ENCODE measurements around the gene CD3G.

CD3G gene

DNA sequence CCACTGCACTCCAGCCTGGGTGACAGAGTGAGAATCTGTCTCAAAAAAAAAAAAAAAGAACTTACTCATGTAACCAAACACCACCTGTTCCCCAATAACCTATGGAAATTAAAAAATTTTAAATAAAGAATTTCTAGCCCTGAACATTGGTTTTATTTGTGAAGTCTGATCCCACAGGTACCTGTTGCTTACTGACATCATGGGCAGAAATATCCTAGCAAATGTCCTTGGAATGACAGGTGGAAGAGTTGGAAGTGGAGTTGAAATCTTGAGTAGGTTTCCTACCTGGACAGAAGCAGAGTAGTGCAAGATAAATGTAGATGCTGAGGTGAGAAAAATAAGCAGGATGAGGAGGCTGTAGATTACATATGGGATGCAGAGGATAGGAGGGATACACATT is 18.9 kb upstream of the CD3G start:
- DNase-seq (ENCODE audit: low spot score) = no peak

DNA sequence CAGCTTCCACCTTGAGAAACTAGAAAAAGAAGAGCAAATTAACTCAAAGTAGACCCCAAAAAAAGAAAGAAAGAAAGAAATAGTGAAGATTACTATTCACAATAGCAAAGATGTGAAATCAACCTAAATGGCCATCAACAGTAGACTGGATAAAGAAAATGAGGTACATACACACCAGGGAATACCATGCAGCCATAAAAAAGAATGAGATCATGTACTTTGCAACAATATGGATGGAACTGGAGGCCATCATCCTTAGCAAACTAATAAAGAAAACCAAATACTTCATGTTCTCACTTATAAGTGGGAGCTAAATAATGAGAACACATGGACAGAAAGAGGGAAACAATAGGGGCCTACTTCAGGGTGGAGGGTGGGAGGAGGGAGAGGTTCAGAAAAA is 15.4 kb upstream of the CD3G start:
- DNase-seq (ENCODE audit: low spot score) = no peak

DNA sequence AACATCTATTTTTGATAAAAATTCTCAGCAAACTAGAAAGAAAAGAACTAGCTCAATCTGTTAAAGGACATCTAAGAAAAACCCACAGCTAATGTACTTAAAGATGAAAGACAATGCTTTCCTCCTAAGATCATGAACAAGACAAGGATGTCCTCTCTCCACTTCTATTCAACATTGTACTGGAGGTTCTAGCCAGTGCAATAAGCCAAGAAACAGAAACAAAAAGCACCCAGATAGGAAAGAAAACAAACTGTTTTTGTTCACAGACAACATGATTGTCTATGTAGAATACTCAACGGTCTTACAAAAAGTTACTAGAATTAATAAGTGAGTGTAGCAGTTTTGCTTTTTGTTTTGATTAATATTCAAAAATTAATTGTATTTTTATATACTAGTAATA is 9.4 kb upstream of the CD3G start:
- DNase-seq (ENCODE audit: low spot score) = no peak

GRCh38 chr11:118338637-118339061 is 5.5 kb upstream of the CD3G start:
- no peak for DNase-seq (ENCODE audit: low spot score)

DNA sequence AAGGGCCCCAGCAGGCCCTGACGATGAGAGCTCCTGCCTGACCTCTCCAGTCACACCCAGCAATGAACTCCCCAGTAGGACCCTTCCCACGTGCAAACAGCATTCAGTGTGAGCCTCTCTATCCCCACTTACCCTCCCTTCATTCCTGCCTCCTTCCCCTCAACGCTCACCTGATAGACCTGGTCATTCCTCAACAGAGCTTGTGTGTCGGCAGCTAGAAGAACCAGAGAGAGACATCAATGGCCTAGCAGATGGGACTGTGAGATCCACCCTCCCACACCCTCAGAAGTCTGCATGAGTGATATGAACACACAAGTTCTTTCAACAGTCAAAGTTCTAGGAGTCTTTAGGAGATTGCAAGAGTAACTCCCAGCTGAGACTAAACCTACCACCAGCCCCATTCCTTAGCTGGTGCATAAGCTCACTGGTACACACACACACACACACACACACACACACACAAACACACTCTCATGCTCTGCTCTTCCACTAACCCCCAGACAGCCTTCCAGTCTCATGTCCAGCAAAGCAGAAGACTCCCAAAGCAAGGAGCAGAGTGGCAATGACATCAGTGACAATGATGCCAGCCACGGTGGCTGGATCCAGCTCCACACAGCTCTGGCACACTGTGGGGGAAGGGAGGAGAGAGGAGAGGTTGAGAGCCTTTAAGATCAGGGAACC is 4.7 kb upstream of the CD3G start:
- no peak for DNase-seq (ENCODE audit: low spot score)

GRCh38 chr11:118340449-118340848 is 3.7 kb upstream of the CD3G start:
- DNase-seq (ENCODE audit: low spot score) = no peak

GRCh38 chr11:118341261-118341660 is 2.9 kb upstream of the CD3G start:
- DNase-seq (ENCODE audit: low spot score) = no peak

DNA sequence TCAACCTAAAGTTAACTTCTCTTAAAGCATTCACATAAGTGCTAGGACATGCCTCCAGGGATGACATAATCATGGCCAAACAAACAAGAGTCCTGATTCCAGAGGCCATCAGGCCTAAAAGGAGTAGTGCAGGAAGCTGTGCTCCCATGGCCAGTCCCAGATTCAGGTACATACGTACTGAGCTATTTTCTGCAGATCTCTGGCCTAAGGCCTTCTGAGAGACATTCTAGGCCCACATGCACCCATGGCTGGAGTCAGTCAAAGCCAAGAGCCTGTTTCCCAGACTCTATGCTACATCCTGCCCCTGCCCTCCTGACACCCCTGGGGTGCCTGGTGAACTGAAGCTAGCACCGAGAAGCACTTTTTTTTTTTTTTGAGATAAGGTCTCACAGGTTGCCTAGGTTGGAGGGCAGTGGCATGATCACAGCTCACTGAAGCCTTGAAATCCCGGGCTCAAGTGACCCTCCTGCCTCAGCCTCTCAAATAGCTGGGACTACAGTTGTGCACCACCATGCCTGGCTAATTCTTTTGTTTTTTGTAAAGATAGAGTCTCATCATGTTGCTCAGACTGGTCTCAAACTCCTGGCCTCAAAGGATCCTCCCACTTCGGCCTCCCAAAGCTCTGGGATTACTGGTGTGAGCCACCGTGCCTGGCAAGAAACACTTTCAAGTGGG is 2.2 kb upstream of the CD3G start:
- DNase-seq (ENCODE audit: low spot score) = no peak

GRCh38 chr11:118342503-118343161 is 1.5 kb upstream of the CD3G start, which contains the start of gene CD3D:
CD3D (minus strand) TSS chr11:118342705; CDS start chr11:118342607, 98 bp downstream.
- DNase-seq (ENCODE audit: low spot score) = no peak

- DNase-seq (ENCODE audit: low spot score) = no peak
These were observed 896 bp upstream of the CD3G start for GRCh38 chr11:118343248-118343647.

DNA sequence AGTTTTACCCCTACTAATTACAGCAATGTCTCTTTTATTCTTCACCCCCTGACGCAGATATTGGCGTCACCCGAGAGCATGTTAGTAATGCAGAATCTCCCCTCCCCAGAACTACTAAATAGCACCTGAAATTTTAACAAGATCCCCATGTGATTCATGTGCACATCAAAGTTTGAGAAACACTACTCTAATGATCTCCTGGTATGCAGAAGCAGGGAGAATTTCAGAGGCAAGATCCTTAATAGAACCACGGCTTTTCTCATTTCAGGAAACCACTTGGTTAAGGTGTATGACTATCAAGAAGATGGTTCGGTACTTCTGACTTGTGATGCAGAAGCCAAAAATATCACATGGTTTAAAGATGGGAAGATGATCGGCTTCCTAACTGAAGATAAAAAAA is 5.3 kb downstream of the CD3G start:
- no peak for DNase-seq (ENCODE audit: low spot score)

- DNase-seq (ENCODE audit: low spot score) = peak; percentile 5
These were observed 9.1 kb downstream of the CD3G start for GRCh38 chr11:118353084-118353710.

- no peak for DNase-seq (ENCODE audit: low spot score)
These were observed 13.9 kb downstream of the CD3G start for GRCh38 chr11:118358071-118358470.

DNA sequence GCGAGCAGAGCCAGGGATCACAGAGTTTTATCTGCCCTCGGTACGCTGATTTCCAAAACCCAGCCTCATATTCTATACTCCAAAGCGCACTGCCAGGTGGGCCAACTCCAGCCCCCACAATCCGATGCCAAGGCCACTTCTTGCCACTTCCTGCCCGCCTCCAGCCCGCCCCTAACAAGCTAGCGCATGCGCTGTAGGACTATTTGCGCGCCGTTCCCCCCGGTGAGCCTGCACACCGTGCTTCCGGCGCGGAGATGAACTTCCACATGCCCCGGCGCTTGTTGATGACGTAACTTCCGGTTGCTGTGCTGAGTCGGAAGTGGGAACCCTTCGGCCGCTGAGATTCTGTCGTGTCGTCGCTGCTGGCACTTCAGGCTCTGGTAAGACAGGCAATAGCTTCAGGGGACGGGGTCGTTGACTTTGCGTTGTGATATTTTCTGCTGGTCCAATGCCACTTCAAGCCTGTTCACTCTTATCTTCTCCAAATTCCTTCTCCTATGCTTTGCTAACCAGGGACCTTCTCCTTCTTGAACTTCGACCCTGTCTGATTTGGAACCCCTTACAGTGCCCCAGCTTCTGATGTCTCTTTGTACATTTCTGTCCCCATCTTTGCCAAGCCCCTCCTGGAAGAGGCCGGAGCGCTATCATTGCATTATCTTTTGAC is 15.3 kb downstream of the CD3G start, which contains the start of gene UBE4A:
UBE4A (plus strand) TSS at position 306 of the 664 bp plus-strand sequence. CDS start 5,481 bp downstream, outside the sequence.
- peak; percentile 70 for DNase-seq (ENCODE audit: low spot score)

DNA sequence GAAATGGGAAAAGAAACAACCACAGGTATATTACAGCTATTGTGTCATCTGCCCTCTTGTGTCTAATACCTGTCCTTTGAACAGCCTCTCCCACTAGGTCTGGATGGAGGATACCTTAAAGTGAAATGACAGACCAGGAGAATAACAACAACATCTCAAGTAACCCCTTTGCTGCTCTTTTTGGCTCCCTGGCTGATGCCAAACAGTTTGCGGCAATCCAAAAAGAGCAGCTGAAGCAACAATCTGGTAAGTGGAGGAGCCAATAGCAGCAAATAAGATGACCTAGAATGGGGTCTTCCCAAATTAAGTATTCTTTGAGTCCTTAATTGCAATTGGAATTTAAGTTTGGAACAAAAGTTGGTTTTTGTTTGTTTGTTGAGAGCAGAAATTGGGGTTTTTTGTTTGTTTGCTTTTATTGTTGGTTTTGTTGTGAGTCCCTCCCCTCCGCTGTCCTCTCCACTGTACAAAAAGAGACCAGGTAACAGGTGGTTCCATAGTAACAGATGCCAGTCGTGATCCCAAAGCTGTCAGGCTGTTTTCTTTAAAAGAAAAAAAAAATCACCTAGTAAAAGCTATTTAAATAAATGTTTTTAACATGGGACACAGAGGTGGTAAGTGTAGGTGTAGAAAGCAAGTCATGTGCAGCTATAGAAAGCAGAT is 20.9 kb downstream of the CD3G start:
- DNase-seq (ENCODE audit: low spot score) = no peak

GRCh38 chr11:118366287-118366686 is 22.1 kb downstream of the CD3G start:
- DNase-seq (ENCODE audit: low spot score) = no peak

DNA sequence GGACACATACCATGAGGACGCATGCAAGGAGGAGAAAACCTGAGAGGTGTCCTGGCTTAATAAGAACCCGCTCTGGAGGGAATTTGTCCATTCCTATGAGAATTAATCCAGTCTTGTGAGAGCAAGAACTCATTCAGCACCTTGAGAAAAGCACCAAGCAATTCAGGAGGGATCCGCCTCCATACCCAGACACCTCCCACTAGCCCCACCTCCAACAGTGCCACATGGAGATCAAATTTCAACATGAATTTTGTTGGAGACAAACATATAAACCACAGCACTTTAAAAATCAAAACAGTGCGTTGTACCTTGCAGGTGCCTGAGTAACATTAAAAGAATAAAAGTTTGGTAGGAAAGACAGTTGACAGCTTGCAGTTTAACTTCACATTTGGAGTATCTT is 26.6 kb downstream of the CD3G start:
- DNase-seq (ENCODE audit: low spot score) = no peak

DNA sequence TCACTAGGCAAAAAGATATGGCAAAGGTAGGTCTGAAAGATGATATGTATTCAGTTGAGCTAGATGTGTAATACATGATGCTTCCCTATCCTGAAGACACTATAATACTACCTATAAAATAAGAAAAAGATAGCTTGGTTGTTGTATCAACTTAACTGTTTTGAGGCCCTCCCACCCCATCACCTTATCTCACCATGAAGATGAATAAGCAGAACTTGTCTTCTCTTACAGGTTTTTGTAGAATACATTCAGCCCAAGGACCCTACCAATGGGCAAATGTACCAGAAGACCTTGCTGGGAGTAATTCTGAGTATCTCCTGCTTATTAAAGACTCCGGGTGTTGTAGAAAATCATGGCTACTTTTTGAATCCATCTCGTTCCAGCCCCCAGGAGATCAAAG is 29.1 kb downstream of the CD3G start:
- no peak for DNase-seq (ENCODE audit: low spot score)

DNA sequence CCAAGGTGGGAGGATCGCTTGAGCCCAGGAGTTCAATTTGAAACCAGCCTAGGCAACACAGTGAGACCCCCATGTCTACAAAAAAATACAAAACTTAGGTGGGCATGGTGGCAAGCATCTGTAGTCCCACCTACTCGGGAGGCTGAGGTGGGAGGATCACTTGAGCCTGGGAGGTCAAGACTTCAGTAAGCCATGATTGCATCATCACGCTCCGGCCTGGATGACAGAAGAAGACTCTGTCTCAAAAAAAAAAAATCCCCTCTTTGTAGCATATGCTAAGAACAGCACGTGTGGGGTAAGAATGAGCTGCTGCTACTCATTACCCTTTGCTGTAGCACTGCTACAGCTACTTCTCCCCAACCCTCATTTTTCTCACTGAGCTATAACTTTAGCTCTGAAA is 29.7 kb downstream of the CD3G start:
- no peak for DNase-seq (ENCODE audit: low spot score)

- DNase-seq (ENCODE audit: low spot score) = no peak
These were observed 30.6 kb downstream of the CD3G start for GRCh38 chr11:118374729-118375128.

DNA sequence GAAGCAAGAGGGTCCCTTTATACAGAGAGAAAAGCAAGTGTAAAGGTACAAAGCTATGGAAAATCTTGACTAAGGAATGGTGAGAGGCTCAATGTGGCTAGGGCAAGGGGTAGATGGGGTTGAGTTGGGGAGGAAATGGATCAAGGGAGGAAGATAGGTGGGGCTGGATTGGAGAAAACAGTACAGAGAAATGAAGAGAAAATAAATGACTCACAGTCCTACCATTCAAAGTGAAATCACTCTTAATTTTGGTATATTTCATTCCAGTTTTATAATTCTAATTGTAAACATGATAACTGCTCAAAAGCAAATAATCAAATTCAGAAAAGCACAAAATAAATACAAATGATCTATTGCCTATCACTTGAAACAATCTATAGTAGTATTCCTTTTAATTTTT is 31.8 kb downstream of the CD3G start:
- no peak for DNase-seq (ENCODE audit: low spot score)

DNA sequence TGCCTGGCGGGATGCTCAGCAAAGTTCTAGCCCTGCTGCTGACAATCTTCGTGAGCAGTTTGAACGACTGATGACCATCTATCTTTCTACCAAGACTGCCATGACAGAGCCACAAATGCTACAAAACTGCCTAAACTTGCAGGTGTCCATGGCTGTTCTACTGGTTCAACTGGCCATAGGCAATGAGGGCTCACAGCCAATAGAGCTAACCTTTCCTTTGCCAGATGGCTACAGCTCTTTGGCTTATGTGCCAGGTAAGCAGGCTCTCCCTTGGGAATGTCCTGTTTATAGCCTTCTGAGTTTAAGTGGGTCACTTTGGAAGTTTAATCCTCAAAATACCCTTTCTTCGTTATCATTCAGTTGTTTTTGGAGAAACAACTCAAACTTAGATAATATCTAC is 35.4 kb downstream of the CD3G start:
- no peak for DNase-seq (ENCODE audit: low spot score)

All from COLO829 (cell line).